ENCODE data around the gene COMP.

Gene COMP

DNA sequence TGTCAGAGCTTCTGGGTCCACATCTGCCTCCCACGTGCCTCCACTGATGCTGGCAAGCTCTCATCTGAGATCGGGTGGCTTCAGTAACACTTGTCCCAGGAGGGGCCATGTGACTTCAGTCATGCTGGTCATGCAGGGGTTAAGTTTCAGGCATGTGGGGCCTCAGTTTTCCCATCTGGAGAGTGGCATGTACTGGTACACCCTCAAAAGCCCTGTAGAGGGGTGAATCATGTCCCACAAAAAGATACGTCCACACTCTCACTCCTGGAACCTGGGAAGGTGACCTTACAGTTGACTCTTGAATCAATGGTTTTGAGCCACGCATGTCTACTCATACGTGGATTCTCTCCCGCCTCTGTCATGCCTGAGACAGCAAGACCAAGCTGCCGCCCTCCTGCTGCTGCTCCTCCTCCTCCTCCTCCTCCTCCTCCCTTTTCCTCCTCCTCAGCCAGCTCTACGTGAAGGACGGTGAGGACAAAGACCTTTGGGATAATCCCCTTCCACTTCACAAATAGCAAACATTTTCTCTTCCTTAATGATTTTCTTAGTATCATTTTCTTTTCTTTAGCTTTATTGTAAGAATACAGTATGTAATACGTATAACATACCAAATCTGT, 53.7 kb downstream of the COMP start:
- Histone ChIP-seq H3K9me3 (ENCODE audit: insufficient read depth, low read length) (no peaks in the 10 kb centered on the region), H3K27me3 (ENCODE audit: low read length) (no peaks in the 10 kb centered on the region), H2AFZ (ENCODE audit: low read depth, low read length, severe bottlenecking) (no peak overlapping the region), H3K4me3 (ENCODE audit: insufficient read depth, low read length, poor library complexity, severe bottlenecking) (no peak overlapping the region), H3K36me3 (ENCODE audit: low read length) (no peaks in the 10 kb centered on the region), H3F3A (ENCODE audit: insufficient read depth) (no peaks in the 10 kb centered on the region), H4K20me1 (ENCODE audit: low read depth, low read length) (no peaks in the 10 kb centered on the region), H3K4me2 (ENCODE audit: low read depth, low read length, poor library complexity, severe bottlenecking) (no peak overlapping the region), H3K9me2 (replicated peaks; ENCODE audit: insufficient read depth, low read length) (no peaks in the 10 kb centered on the region), H3K9ac (ENCODE audit: low read length) (no peak overlapping the region), H3K79me2 (ENCODE audit: insufficient read depth, low read length) (no peaks in the 10 kb centered on the region), H3K27ac (ENCODE audit: low read depth, low read length) (no peak overlapping the region)
- no peak for TF ChIP-seq EZH2phosphoT487 (conservative IDR thresholded peaks at IDR 0.05; ENCODE audit: low read length)
- TF ChIP-seq, protein P1, sequence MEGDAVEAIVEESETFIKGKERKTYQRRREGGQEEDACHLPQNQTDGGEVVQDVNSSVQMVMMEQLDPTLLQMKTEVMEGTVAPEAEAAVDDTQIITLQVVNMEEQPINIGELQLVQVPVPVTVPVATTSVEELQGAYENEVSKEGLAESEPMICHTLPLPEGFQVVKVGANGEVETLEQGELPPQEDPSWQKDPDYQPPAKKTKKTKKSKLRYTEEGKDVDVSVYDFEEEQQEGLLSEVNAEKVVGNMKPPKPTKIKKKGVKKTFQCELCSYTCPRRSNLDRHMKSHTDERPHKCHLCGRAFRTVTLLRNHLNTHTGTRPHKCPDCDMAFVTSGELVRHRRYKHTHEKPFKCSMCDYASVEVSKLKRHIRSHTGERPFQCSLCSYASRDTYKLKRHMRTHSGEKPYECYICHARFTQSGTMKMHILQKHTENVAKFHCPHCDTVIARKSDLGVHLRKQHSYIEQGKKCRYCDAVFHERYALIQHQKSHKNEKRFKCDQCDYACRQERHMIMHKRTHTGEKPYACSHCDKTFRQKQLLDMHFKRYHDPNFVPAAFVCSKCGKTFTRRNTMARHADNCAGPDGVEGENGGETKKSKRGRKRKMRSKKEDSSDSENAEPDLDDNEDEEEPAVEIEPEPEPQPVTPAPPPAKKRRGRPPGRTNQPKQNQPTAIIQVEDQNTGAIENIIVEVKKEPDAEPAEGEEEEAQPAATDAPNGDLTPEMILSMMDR (IDR thresholded peaks at IDR 0.05; ENCODE audit: insufficient read depth, low read length, poor library complexity, severe bottlenecking), result no peak

DNA sequence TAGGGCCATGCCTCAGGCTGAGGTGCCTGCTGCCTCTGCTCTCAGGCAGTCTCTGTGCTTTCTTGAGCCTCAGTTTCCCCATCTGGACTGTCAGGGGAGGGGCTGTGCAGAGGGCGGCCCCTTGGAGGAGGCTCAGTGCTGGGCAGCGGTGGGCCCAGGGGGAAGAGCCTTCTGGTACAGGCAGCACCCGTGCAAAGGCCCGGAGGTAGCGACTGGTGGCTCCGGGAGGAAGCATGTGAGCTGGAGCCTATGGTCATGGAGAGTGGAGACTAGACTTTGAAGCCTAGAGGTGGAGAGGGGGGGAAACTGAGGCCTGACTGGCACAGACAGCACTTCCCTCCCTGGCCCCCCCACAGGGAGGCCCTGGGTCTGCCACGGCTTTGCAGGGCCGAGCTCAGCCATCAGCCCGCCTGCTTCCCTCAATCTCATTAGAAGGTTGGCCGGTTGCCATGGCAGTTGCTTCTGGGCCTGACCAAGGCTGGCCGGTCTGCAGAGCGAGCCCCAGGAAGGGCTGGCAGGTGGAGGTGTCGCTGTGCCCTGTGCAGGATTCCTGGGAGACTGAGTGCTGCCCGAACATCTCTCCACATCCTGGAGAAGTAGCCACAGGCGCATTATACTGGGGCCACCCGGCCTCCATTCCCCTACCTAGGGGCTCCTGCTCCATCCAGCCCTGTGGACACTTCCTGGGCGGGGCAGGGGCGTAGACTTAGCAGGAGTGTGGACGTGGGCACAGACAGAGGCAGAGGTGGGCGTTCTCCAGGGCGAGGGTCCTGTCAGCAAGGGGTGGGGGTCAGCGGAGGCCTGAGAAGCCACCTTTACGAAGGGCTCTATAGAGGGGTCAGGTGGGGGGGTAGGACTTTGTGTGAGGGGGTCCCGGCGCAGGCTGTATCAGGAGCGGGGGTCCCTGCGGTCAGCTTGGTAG, 54.4 kb downstream of the COMP start:
- H2AFZ ChIP-seq (ENCODE audit: low read depth, low read length, severe bottlenecking), result no peak overlapping the region
- H3K27me3 ChIP-seq (ENCODE audit: low read length), result no peaks in the 10 kb centered on the region
- no peak overlapping the region for H3K4me2 ChIP-seq (ENCODE audit: low read depth, low read length, poor library complexity, severe bottlenecking)
- no peaks in the 10 kb centered on the region for H3K9me2 ChIP-seq (replicated peaks; ENCODE audit: insufficient read depth, low read length)
- TF ChIP-seq, protein P1 (IDR thresholded peaks at IDR 0.05; ENCODE audit: insufficient read depth, low read length, poor library complexity, severe bottlenecking), result no peak
- no peak for TF ChIP-seq EZH2phosphoT487 (conservative IDR thresholded peaks at IDR 0.05; ENCODE audit: low read length)
- no peaks in the 10 kb centered on the region for H4K20me1 ChIP-seq (ENCODE audit: low read depth, low read length)
- H3K36me3 ChIP-seq (ENCODE audit: low read length), result no peaks in the 10 kb centered on the region
- no peak overlapping the region for H3K9ac ChIP-seq (ENCODE audit: low read length)
- H3K4me3 ChIP-seq (ENCODE audit: insufficient read depth, low read length, poor library complexity, severe bottlenecking), result no peak overlapping the region
- H3K27ac ChIP-seq (ENCODE audit: low read depth, low read length), result no peak overlapping the region
- H3K9me3 ChIP-seq (ENCODE audit: insufficient read depth, low read length), result no peaks in the 10 kb centered on the region
- H3F3A ChIP-seq (ENCODE audit: insufficient read depth), result no peaks in the 10 kb centered on the region
- H3K79me2 ChIP-seq (ENCODE audit: insufficient read depth, low read length), result no peaks in the 10 kb centered on the region

- Histone ChIP-seq H3K4me2 (ENCODE audit: low read depth, low read length, poor library complexity, severe bottlenecking) (no peak overlapping the region), H4K20me1 (ENCODE audit: low read depth, low read length) (no peaks in the 10 kb centered on the region), H3K36me3 (ENCODE audit: low read length) (no peaks in the 10 kb centered on the region), H3K79me2 (ENCODE audit: insufficient read depth, low read length) (no peaks in the 10 kb centered on the region), H3K4me3 (ENCODE audit: insufficient read depth, low read length, poor library complexity, severe bottlenecking) (no peak overlapping the region), H3K27ac (ENCODE audit: low read depth, low read length) (no peak overlapping the region), H2AFZ (ENCODE audit: low read depth, low read length, severe bottlenecking) (no peak overlapping the region), H3K9me2 (replicated peaks; ENCODE audit: insufficient read depth, low read length) (no peaks in the 10 kb centered on the region), H3K9ac (ENCODE audit: low read length) (no peak overlapping the region), H3K27me3 (ENCODE audit: low read length) (no peaks in the 10 kb centered on the region), H3K9me3 (ENCODE audit: insufficient read depth, low read length) (no peaks in the 10 kb centered on the region), H3F3A (ENCODE audit: insufficient read depth) (no peaks in the 10 kb centered on the region)
- TF ChIP-seq EZH2phosphoT487 (conservative IDR thresholded peaks at IDR 0.05; ENCODE audit: low read length), result no peak
- TF ChIP-seq, protein P1 (IDR thresholded peaks at IDR 0.05; ENCODE audit: insufficient read depth, low read length, poor library complexity, severe bottlenecking), result no peak
Measured at GRCh38 chr19:18735752-18736151, 55.4 kb downstream of the COMP start.
